ENCODE data around the gene IMP3.
"Not testable (repeated sequence)": the region's sequence is repeated elsewhere in the genome, so short reads cannot be mapped to it uniquely, and the experiment has no call there.

Gene IMP3

GRCh38 chr15:75633922-75634321 is 6.1 kb downstream of the IMP3 start:
- not testable (repeated sequence) for H3K4me3 ChIP-seq (ENCODE audit: low read depth in 1 of 2, low read length in 2 of 2); H3K36me3 ChIP-seq (ENCODE audit: insufficient read depth, low read length); H3K9me3 ChIP-seq (ENCODE audit: low read length); H3K9ac ChIP-seq (ENCODE audit: low read length); H3K27ac ChIP-seq (ENCODE audit: low read depth, low read length); H3K27me3 ChIP-seq (ENCODE audit: control insufficient read depth in 1 of 2, insufficient read depth in 2 of 2, low read length in 2 of 2)
- H3K4me1 ChIP-seq (ENCODE audit: insufficient read depth, low read length): peaks cover 21% of the 10 kb centered on the region

GRCh38 chr15:75631935-75632334 is 8.1 kb downstream of the IMP3 start:
- H3K9me3 ChIP-seq (ENCODE audit: low read length): no peaks in the 10 kb centered on the region
- H3K27me3 ChIP-seq (ENCODE audit: control insufficient read depth in 1 of 2, insufficient read depth in 2 of 2, low read length in 2 of 2): no peaks in the 10 kb centered on the region
- H3K36me3 ChIP-seq (ENCODE audit: insufficient read depth, low read length): no peaks in the 10 kb centered on the region
- peaks cover under 1% of the 10 kb centered on the region for H3K4me1 ChIP-seq (ENCODE audit: insufficient read depth, low read length)
- H3K4me3 ChIP-seq (ENCODE audit: low read depth in 1 of 2, low read length in 2 of 2): no peak overlapping the region
- no peak overlapping the region for H3K27ac ChIP-seq (ENCODE audit: low read depth, low read length)
- H3K9ac ChIP-seq (ENCODE audit: low read length): no peak overlapping the region

DNA sequence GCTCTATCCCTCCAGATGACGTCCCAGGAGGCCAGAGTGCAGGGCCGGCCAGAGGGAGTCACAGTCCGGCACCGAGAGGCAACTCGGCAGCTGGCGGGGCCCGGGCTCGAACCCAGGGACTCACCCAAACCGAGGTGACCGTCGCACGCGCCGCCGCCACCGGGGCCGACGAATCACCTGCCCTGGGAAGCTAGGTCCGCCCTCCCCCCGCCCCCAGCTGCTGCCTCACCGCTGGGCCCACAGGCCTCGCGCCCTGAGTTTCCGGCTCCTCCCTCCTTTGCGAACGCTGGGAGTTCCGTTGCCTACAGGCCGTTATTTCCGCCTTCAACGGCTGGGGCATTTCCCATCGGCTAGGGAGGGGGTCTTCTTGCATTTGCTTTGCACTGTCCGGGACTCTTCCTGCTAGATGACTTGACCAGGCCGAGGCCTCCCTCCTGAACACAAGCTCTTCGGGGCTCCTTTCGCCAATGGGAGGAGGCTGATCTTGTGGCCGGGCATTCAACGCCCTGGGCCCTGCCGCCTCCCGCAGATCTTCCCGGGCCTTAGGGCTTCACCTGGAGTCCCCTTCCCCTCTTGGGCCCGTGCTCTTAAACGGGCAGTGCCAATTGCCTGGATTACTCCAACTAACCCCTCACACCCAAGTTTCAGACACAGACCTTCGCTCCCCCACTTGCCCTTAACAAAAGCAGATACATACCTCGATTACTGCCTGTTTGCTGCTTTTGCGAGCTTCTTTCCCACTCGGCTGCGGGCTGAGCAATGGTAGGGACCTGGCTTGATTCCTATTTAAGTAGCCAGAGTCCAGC is 14.3 kb downstream of the IMP3 start, which contains the start of gene SNUPN:
TSS of gene SNUPN (minus strand) at position 184 of the 806 bp plus-strand sequence. CDS start 4,674 bp downstream, outside the sequence.
- Histone ChIP-seq H3K9ac (ENCODE audit: low read length) (peak within 1 kb of the TSS; percentile 83), H3K4me3 (ENCODE audit: low read depth in 1 of 2, low read length in 2 of 2) (peak within 1 kb of the TSS; percentile 84 to 91), H3K27me3 (ENCODE audit: control insufficient read depth in 1 of 2, insufficient read depth in 2 of 2, low read length in 2 of 2) (no peaks in the 10 kb centered on the region)

DNA sequence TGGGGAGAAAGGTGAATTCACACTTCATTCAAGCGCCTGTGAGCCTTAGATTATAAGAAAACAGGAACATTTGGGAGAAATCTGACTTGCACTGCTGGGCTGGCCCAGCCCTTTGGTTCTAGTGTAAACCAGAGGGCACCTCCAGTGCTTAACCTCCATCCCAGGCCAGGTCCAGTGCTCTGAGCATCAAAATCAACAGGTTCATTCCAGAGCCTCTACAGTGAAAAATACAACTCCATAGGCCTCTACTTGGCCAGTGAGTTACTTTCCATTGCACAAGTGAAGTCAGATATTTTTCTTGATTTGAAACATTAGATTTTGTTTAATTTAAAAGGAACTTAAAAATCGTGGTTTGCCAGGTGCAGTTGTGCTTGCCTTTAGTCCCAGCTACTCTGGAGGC is 17.5 kb downstream of the IMP3 start:
- no peaks in the 10 kb centered on the region for H3K27me3 ChIP-seq (ENCODE audit: control insufficient read depth in 1 of 2, insufficient read depth in 2 of 2, low read length in 2 of 2)
- H3K4me1 ChIP-seq (ENCODE audit: insufficient read depth, low read length): peaks cover 8% of the 10 kb centered on the region
- peaks cover 16% of the 10 kb centered on the region for H3K36me3 ChIP-seq (ENCODE audit: insufficient read depth, low read length)
- no peaks in the 10 kb centered on the region for H3K9me3 ChIP-seq (ENCODE audit: low read length)
- no peak overlapping the region for H3K9ac ChIP-seq (ENCODE audit: low read length)
- H3K27ac ChIP-seq (ENCODE audit: low read depth, low read length): no peak overlapping the region
- H3K4me3 ChIP-seq (ENCODE audit: low read depth in 1 of 2, low read length in 2 of 2): no peak overlapping the region

More for the DNA sequence above, 14.3 kb downstream of the IMP3 start, which contains the start of gene SNUPN:
- no peaks in the 10 kb centered on the region for H3K9me3 ChIP-seq (ENCODE audit: low read length)
- H3K4me1 ChIP-seq (ENCODE audit: insufficient read depth, low read length): peaks cover 8% of the 10 kb centered on the region
- no peaks in the 10 kb centered on the region for H3K36me3 ChIP-seq (ENCODE audit: insufficient read depth, low read length)
- H3K27ac ChIP-seq (ENCODE audit: low read depth, low read length): peak within 1 kb of the TSS; percentile 75

GRCh38 chr15:75620841-75621391 is 19.1 kb downstream of the IMP3 start:
- Histone ChIP-seq H3K4me1 (ENCODE audit: insufficient read depth, low read length) (peaks cover 8% of the 10 kb centered on the region), H3K4me3 (ENCODE audit: low read depth in 1 of 2, low read length in 2 of 2) (peak overlapping the region in 1 of 2 donors; percentile 38), H3K27ac (ENCODE audit: low read depth, low read length) (peak overlapping the region; percentile 25), H3K9ac (ENCODE audit: low read length) (peak overlapping the region; percentile 41), H3K36me3 (ENCODE audit: insufficient read depth, low read length) (peaks cover 31% of the 10 kb centered on the region), H3K27me3 (ENCODE audit: control insufficient read depth in 1 of 2, insufficient read depth in 2 of 2, low read length in 2 of 2) (no peaks in the 10 kb centered on the region), H3K9me3 (ENCODE audit: low read length) (no peaks in the 10 kb centered on the region)

GRCh38 chr15:75620058-75620820 is 19.8 kb downstream of the IMP3 start:
- H3K27me3 ChIP-seq (ENCODE audit: control insufficient read depth in 1 of 2, insufficient read depth in 2 of 2, low read length in 2 of 2): no peaks in the 10 kb centered on the region
- peak overlapping the region in 1 of 2 donors; percentile 38 for H3K4me3 ChIP-seq (ENCODE audit: low read depth in 1 of 2, low read length in 2 of 2)
- H3K27ac ChIP-seq (ENCODE audit: low read depth, low read length): peak overlapping the region; percentile 34
- H3K36me3 ChIP-seq (ENCODE audit: insufficient read depth, low read length): peaks cover 35% of the 10 kb centered on the region
- peaks cover 8% of the 10 kb centered on the region for H3K4me1 ChIP-seq (ENCODE audit: insufficient read depth, low read length)
- peak overlapping the region; percentile 41 for H3K9ac ChIP-seq (ENCODE audit: low read length)
- H3K9me3 ChIP-seq (ENCODE audit: low read length): no peaks in the 10 kb centered on the region

- Histone ChIP-seq H3K4me3 (ENCODE audit: low read depth in 1 of 2, low read length in 2 of 2) (no peak overlapping the region), H3K9ac (ENCODE audit: low read length) (no peak overlapping the region), H3K36me3 (ENCODE audit: insufficient read depth, low read length) (peaks cover 59% of the 10 kb centered on the region), H3K4me1 (ENCODE audit: insufficient read depth, low read length) (peaks cover 8% of the 10 kb centered on the region), H3K27me3 (ENCODE audit: control insufficient read depth in 1 of 2, insufficient read depth in 2 of 2, low read length in 2 of 2) (no peaks in the 10 kb centered on the region), H3K27ac (ENCODE audit: low read depth, low read length) (no peak overlapping the region), H3K9me3 (ENCODE audit: low read length) (no peaks in the 10 kb centered on the region)
These were observed 23.3 kb downstream of the IMP3 start for GRCh38 chr15:75616766-75617165.

DNA sequence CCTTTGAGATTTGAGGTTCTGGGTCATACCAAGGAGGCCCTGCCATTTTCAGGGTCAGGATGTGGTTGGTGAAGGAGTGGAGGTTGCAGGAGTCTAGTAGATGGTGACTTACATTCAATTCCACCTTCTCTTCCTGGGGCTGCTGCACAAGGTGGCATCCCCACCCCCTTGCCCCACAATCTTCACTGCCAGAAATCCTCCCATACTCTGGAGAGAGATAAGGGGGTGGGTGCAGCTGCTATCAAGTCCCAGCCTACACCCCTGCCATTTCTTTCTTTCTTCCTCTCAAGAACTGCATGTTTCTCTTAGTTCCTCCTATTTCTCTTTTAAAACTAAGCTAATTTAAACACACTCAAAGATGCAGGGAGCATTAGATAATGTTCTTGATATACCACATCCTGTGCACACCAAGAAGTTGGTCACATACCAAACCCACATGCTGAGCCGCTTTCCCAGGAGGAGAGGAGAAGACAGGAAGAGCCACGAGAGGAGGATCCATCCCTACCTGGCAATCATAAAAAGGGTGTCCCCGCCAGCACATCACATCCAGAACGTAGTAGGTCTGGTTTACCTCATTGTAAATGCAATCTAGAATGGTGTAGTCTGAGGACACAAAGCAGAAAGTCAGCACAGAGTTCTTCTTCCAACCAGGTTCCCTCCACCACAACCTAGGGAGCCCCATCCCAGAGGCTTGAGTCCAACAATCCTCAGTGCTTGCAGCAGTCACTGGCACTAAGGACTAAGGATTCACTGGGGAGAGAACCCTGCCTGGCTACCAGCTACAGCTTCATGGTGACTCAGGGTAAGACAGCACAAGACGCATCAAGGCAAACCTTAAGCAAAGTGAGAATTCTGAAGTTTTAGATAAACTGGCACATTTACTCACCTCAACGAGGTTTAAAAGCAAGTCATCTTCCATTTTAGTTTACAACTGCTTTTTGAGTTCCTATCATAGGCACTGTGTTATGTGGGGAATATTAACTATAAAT is 33.0 kb downstream of the IMP3 start:
- peaks cover 56% of the 10 kb centered on the region for H3K36me3 ChIP-seq (ENCODE audit: insufficient read depth, low read length)
- H3K9me3 ChIP-seq (ENCODE audit: low read length): no peaks in the 10 kb centered on the region
- H3K4me3 ChIP-seq (ENCODE audit: low read depth in 1 of 2, low read length in 2 of 2): no peak overlapping the region
- no peak overlapping the region for H3K27ac ChIP-seq (ENCODE audit: low read depth, low read length)
- H3K4me1 ChIP-seq (ENCODE audit: insufficient read depth, low read length): no peaks in the 10 kb centered on the region
- H3K9ac ChIP-seq (ENCODE audit: low read length): no peak overlapping the region
- no peaks in the 10 kb centered on the region for H3K27me3 ChIP-seq (ENCODE audit: control insufficient read depth in 1 of 2, insufficient read depth in 2 of 2, low read length in 2 of 2)

GRCh38 chr15:75606026-75606425 is 34.0 kb downstream of the IMP3 start:
- Histone ChIP-seq H3K9me3 (ENCODE audit: low read length) (no peaks in the 10 kb centered on the region), H3K27ac (ENCODE audit: low read depth, low read length) (no peak overlapping the region), H3K4me3 (ENCODE audit: low read depth in 1 of 2, low read length in 2 of 2) (no peak overlapping the region), H3K36me3 (ENCODE audit: insufficient read depth, low read length) (peaks cover 60% of the 10 kb centered on the region), H3K27me3 (ENCODE audit: control insufficient read depth in 1 of 2, insufficient read depth in 2 of 2, low read length in 2 of 2) (no peaks in the 10 kb centered on the region), H3K4me1 (ENCODE audit: insufficient read depth, low read length) (no peaks in the 10 kb centered on the region), H3K9ac (ENCODE audit: low read length) (no peak overlapping the region)

DNA sequence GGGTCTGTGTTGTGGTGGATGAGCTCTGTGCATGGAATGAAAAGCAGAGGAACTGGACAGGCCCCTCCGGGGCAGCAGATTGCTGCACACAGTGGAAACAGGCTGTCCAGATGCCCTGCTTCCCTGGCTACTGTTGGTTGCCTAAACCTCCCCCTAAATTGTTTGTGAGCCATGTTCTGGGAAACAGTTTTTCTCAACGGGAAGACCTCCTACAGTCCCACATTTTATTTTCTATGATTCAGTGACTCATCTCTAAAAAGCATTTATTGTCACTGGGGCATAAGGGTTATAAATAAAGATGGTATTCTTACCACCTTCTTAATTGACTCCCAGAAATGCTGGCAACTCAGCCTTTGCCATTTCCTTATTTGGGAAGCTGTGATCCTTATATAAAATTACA is 40.6 kb downstream of the IMP3 start:
- Histone ChIP-seq H3K4me3 (ENCODE audit: low read depth in 1 of 2, low read length in 2 of 2) (no peak overlapping the region), H3K9ac (ENCODE audit: low read length) (no peak overlapping the region), H3K27ac (ENCODE audit: low read depth, low read length) (no peak overlapping the region), H3K9me3 (ENCODE audit: low read length) (no peaks in the 10 kb centered on the region), H3K36me3 (ENCODE audit: insufficient read depth, low read length) (peaks cover 37% of the 10 kb centered on the region), H3K4me1 (ENCODE audit: insufficient read depth, low read length) (no peaks in the 10 kb centered on the region), H3K27me3 (ENCODE audit: control insufficient read depth in 1 of 2, insufficient read depth in 2 of 2, low read length in 2 of 2) (no peaks in the 10 kb centered on the region)

All from muscle layer of colon (tissue), 2 donors.